ENCODE data around the gene ASTN2. TPM values are rescaled to one million over a fixed set of nuclear protein-coding genes. Genes with fewer than 3 reads are reported as not detected.

Gene ASTN2
- total RNA-seq, 1 donor from 2014 or later: 12.2 TPM

GRCh38 chr9:116484492-116485061 is 930.3 kb downstream of the ASTN2 start:
- Histone ChIP-seq H3K36me3 (ENCODE audit: control insufficient read depth, insufficient read depth, low read length) (no peaks in the 10 kb centered on the region), H3K27me3 (ENCODE audit: control insufficient read depth, insufficient read depth, low read length) (no peaks in the 10 kb centered on the region), H3K4me3 (ENCODE audit: low read depth, low read length) (no peak overlapping the region)
- DNase-seq (ENCODE audit: low read depth): no peak
- TF ChIP-seq, protein P1, sequence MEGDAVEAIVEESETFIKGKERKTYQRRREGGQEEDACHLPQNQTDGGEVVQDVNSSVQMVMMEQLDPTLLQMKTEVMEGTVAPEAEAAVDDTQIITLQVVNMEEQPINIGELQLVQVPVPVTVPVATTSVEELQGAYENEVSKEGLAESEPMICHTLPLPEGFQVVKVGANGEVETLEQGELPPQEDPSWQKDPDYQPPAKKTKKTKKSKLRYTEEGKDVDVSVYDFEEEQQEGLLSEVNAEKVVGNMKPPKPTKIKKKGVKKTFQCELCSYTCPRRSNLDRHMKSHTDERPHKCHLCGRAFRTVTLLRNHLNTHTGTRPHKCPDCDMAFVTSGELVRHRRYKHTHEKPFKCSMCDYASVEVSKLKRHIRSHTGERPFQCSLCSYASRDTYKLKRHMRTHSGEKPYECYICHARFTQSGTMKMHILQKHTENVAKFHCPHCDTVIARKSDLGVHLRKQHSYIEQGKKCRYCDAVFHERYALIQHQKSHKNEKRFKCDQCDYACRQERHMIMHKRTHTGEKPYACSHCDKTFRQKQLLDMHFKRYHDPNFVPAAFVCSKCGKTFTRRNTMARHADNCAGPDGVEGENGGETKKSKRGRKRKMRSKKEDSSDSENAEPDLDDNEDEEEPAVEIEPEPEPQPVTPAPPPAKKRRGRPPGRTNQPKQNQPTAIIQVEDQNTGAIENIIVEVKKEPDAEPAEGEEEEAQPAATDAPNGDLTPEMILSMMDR (IDR thresholded peaks at IDR 0.05; ENCODE audit: insufficient read depth, low read length, poor library complexity, severe bottlenecking): no peak

DNA sequence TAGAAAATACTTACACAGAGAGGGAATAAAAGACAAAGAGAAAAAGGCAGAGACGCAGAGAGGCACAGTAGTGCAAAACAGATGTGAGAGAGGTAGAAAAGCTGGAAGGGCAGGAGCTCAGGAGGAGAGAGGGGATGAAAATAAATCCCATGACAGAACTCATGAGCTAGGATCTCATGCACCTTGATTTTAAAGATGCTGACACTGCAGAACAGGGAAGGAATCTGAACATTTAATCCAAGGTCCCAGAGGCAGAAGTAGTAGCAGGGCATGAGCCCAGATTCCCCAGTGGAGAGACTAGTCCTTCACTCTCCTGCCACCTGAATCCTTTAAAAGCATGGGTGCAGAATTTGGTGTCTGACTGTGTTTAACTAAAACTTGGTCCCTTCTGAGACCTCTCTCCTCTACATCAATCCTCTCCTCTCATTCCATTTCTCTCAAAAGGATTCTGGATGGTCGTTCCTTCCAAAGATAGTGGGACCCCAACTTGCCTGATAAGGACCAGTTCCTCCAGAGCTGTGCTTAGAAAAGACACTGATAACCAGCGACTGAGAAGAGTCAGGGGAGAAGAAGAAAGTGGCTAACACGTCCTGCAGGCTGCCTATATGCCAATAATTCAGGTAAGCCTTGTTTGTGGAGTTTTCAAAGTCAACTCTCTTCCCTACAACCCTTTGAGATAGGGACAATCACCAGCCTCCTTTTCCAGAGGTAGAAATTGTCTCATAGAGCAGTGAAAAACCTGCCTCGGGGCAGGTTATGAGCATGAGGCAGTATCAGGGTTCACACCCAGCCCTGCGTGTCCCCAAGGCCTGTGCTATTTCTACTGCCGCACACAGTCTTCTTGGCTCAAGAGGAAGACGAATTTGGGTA is 931.0 kb downstream of the ASTN2 start:
- H3K36me3 ChIP-seq (ENCODE audit: control insufficient read depth, insufficient read depth, low read length): no peaks in the 10 kb centered on the region
- no peaks in the 10 kb centered on the region for H3K27me3 ChIP-seq (ENCODE audit: control insufficient read depth, insufficient read depth, low read length)
- no peak overlapping the region for H3K4me3 ChIP-seq (ENCODE audit: low read depth, low read length)
- TF ChIP-seq, protein P1 (IDR thresholded peaks at IDR 0.05; ENCODE audit: insufficient read depth, low read length, poor library complexity, severe bottlenecking): no peak
- DNase-seq (ENCODE audit: low read depth): no peak

- no peaks in the 10 kb centered on the region for H3K27me3 ChIP-seq (ENCODE audit: control insufficient read depth, insufficient read depth, low read length)
- TF ChIP-seq, protein P1 (IDR thresholded peaks at IDR 0.05; ENCODE audit: insufficient read depth, low read length, poor library complexity, severe bottlenecking): no peak
- H3K36me3 ChIP-seq (ENCODE audit: control insufficient read depth, insufficient read depth, low read length): no peaks in the 10 kb centered on the region
- DNase-seq (ENCODE audit: low read depth): no peak
- H3K4me3 ChIP-seq (ENCODE audit: low read depth, low read length): no peak overlapping the region
These were observed 932.1 kb downstream of the ASTN2 start for GRCh38 chr9:116482740-116483139.

DNA sequence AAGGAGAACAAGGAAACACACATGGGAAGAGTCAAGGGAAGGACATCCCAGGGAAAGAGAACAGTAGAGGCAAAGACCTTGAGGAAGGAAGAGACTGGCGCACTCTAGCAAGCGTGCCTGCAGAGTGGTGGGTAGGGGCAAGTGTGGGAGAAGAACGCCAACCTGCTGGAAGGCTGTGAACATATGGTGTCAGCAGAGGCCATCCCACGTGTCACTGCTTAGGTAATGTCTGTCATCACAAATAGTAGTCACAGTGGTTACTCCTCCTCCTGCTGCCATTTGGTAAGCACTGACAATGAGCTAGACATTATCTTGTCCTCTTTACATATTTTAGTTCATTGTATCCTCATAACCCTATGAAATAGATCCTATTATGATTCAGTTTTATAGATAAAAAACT is 934.2 kb downstream of the ASTN2 start:
- Histone ChIP-seq H3K4me3 (ENCODE audit: low read depth, low read length) (no peak overlapping the region), H3K27me3 (ENCODE audit: control insufficient read depth, insufficient read depth, low read length) (no peaks in the 10 kb centered on the region), H3K36me3 (ENCODE audit: control insufficient read depth, insufficient read depth, low read length) (no peaks in the 10 kb centered on the region)
- TF ChIP-seq, protein P1 (IDR thresholded peaks at IDR 0.05; ENCODE audit: insufficient read depth, low read length, poor library complexity, severe bottlenecking): no peak
- DNase-seq (ENCODE audit: low read depth): no peak

- Histone ChIP-seq H3K36me3 (ENCODE audit: control insufficient read depth, insufficient read depth, low read length) (no peaks in the 10 kb centered on the region), H3K27me3 (ENCODE audit: control insufficient read depth, insufficient read depth, low read length) (no peaks in the 10 kb centered on the region), H3K4me3 (ENCODE audit: low read depth, low read length) (no peak overlapping the region)
- no peak for DNase-seq (ENCODE audit: low read depth)
- TF ChIP-seq, protein P1 (IDR thresholded peaks at IDR 0.05; ENCODE audit: insufficient read depth, low read length, poor library complexity, severe bottlenecking): no peak
These were observed 934.9 kb downstream of the ASTN2 start for GRCh38 chr9:116479967-116480366.
